ENCODE results near the gene LRFN2. TPM values are rescaled to one million over a fixed set of nuclear protein-coding genes. Genes with fewer than 3 reads are reported as not detected.

The LRFN2 gene
- total and polyA plus RNA-seq, 12 donors = not detected

DNA sequence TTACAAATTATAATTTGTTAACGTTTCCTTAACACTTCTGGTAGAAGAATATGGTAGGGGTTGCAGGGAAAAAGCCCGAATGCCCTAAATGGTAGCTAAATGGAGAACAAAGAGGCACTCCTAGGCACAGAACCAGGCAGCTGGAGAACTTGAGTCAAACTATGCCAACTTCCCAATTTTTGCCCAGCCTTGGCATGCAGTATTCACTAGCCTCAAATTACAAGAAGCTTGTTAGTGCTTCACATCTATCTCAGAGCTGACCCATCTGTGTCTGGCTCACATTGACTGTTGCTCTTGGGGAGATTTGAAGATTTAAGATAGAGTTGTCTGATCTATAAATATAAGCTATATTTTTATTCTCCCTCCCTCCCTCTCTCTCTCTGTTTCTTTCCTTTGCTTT is 19.4 kb upstream of the LRFN2 start:
- Histone ChIP-seq H3K27me3 (peaks cover 0 to 75% (median 36%) of the 10 kb centered on the region in 7 donors), H3K27ac (no peak overlapping the region), H3K4me1 (no peaks in the 10 kb centered on the region), H3K4me3 (no peak overlapping the region), H3K36me3 (no peaks in the 10 kb centered on the region), H3K9me3 (no peaks in the 10 kb centered on the region)
- ATAC-seq = no peak
- intact Hi-C loops (cut with DNase I) = no loop called here
- WGBS, 2 donors = 70 to 71% methylated on average over 2 of the region's 2 CpGs
- DNase-seq = no peak
- TF ChIP-seq, protein P1, sequence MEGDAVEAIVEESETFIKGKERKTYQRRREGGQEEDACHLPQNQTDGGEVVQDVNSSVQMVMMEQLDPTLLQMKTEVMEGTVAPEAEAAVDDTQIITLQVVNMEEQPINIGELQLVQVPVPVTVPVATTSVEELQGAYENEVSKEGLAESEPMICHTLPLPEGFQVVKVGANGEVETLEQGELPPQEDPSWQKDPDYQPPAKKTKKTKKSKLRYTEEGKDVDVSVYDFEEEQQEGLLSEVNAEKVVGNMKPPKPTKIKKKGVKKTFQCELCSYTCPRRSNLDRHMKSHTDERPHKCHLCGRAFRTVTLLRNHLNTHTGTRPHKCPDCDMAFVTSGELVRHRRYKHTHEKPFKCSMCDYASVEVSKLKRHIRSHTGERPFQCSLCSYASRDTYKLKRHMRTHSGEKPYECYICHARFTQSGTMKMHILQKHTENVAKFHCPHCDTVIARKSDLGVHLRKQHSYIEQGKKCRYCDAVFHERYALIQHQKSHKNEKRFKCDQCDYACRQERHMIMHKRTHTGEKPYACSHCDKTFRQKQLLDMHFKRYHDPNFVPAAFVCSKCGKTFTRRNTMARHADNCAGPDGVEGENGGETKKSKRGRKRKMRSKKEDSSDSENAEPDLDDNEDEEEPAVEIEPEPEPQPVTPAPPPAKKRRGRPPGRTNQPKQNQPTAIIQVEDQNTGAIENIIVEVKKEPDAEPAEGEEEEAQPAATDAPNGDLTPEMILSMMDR (IDR thresholded peaks at IDR 0.05) = no peak

DNA sequence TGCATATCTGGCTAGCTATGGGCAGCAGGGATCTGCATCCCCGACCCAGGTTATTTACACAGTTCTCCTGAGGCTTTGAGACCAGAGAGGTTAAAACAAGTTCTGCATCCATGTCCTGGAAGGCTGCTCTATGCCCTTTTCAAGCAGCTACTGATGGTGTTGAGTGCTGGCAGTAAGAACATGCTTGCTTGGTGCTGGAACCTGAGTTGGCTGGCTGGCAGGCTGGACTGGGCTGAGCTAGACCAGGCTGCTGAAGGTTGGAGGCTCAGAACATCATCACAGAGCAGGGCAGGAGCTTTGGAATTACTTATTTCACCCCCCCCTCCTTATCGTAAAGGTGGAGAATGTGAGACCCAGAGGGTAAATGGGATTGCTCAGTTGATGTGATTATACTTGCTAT is 16.9 kb upstream of the LRFN2 start:
- Histone ChIP-seq H3K27ac (no peak overlapping the region), H3K4me3 (no peak overlapping the region), H3K4me1 (no peaks in the 10 kb centered on the region), H3K9me3 (no peaks in the 10 kb centered on the region), H3K27me3 (peaks cover 0 to 83% (median 56%) of the 10 kb centered on the region in 7 donors), H3K36me3 (no peaks in the 10 kb centered on the region)
- DNase-seq (no peak), ATAC-seq (peak in 2 of 8 donors; percentile 47 to 59)
- 73 to 83% methylated on average over 2 of the region's 2 CpGs for WGBS, 2 donors
- TF ChIP-seq, protein P1 (IDR thresholded peaks at IDR 0.05) = no peak
- intact Hi-C loops (cut with DNase I) = no loop called here

DNA sequence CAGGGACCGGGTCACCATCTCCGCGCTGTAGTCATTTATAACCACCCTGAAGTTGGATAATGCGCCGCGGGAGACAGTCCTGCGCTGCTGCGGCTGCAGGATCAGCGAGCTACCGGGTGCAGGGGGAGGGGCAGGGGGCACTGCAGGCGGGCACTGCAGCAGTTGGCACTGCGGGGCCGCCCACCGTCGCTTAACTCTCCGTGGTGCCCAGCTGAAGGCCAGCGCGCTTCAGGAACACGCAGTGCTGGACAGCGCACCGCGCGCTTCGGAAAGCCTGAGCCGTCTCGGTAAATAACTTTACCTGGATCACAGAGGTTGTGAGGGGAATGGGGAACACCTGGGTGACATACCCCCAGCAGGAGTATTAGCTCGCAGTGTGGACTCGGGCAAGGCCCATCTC is 12.4 kb upstream of the LRFN2 start:
- Histone ChIP-seq H3K4me3 (no peak overlapping the region), H3K9me3 (no peaks in the 10 kb centered on the region), H3K27me3 (peaks cover 0 to 95% (median 64%) of the 10 kb centered on the region in 7 donors), H3K36me3 (no peaks in the 10 kb centered on the region), H3K27ac (no peak overlapping the region), H3K4me1 (no peaks in the 10 kb centered on the region)
- 15 to 18% methylated on average over 28 of the region's 28 CpGs for WGBS, 2 donors
- intact Hi-C loops (cut with DNase I) = no loop called here
- DNase-seq = no peak
- ATAC-seq = peak in 5 of 8 donors; percentile 41 to 65 (median 44)
- TF ChIP-seq, protein P1 (IDR thresholded peaks at IDR 0.05) = no peak

DNA sequence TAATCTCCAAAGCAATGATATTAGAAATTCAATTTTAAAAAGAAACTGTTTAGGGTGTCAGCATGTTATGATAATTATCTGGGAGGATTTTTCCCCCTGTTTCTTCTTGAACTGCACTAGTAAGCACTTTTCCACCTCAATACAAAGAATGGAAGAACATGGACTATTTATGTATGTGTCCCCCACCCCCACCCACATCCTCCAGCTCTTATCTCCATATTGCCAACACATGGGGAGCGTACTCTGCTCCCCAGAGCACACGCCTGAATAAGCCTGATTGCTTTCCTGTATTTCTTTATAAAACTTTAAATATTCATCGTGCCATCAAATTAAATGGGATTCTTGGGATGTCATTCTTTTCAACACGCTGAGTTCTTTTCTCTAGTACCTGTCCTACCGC is 11.4 kb upstream of the LRFN2 start:
- Histone ChIP-seq H3K4me1 (no peaks in the 10 kb centered on the region), H3K4me3 (no peak overlapping the region), H3K27me3 (peaks cover 0 to 89% (median 59%) of the 10 kb centered on the region in 7 donors), H3K27ac (no peak overlapping the region), H3K9me3 (no peaks in the 10 kb centered on the region), H3K36me3 (no peaks in the 10 kb centered on the region)
- ATAC-seq (no peak), DNase-seq (no peak)
- 72 to 74% methylated on average over 5 of the region's 5 CpGs for WGBS, 2 donors
- TF ChIP-seq, protein P1 (IDR thresholded peaks at IDR 0.05) = no peak
- intact Hi-C loops (cut with DNase I) = no loop called here

All from heart right ventricle (tissue), 16 donors.